Caki2 (cell line): ENCODE measurements around the gene CDK8. TPM values are rescaled to one million over a fixed set of nuclear protein-coding genes. Genes with fewer than 3 reads are reported as not detected.

Source experiments
- DNase-seq: peaks from one replicate; pipeline ENCODE4 v3.0.0-alpha.2; 2015; ENCODE audit warnings: low read depth
- in situ Hi-C: cut with HindIII; loops from 2 replicates; pipeline ENCODE4 v1.10.0; 2016; ENCODE audit warnings: low sequenced_read_pairs, low pct_unique_long_range_greater_than_20kb, mixed read lengths
- total RNA-seq: library from RNA; depleted of rRNA; stranded (reverse); fragments of >200 nt; shearing (Covaris generic); gene quantifications from 2 replicates; pipeline ENCODE4 v1.2.3, GENCODE V29; 2014; ENCODE audit warnings: low replicate concordance

Gene CDK8
- total RNA-seq, 1 experiment from 2014 or later = 12.7 TPM

DNA sequence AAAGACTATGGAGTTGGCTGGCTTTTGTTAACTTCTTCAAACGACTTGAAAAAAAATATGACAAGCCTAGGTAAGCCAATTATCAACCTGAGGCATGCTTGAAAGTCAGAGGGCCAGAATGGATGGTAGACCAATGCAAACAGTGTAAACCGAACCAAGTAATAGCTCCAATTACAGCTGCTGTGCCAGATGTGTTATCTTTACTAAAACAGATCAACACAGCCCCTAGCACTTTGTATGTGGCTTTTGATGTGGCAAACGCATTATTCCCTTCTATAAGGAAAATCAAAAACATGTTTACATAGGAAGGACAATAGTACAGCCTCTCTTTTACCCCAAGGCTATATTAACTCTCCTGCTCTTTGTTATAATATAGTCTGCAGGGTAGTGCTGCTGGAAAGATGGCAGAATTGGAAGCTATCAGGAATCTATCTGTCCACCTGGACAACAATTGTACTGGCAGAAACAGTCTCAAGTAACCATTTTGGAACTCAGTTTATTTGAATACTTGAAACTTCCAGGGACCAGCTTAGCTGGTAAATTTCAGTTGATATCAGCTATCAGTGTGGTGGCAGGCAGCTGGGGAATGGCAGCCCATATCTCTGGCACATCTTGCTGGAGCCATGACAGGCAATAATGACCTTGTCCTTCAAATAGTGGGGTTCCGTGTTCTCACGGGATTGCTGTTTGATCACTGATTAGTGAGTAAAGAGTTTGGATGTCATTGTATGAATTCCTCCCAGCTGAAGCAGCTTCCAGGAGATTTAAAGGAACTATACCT lies 159.2 kb downstream of the CDK8 start:
- in situ Hi-C loops = no loop called here

DNA sequence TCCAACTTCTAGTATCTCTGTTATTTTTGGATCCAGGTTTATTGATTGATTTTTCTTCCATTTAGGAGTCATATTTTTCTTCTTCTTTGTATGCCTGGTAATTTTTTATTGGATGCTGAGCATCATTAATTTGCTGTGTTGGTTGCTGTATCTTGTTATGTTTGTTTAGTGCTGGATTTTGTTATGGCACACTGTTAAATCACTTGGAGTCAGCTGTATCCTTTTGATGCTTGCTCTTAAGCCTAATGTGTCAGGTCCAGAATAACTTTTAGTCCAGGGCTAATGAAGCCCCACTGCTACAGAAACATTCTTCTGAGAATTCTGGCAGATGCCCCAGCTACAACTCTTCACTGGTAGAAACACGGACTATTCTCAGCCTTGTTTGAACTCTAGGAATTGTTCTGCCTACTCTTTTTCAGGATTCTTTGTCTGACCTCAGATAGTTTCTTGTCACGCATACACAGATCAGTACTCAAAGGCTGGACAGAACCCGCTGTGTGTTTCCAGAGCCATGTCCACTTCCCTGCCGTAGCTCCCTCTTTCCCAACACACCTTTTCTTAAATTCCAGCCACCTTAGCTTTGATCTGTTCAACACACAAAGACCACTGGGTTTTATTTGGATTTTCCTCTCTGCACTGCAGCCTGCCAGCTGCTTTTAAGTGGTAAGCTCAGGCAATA lies 166.5 kb downstream of the CDK8 start:
- in situ Hi-C loops = no loop called here
- DNase-seq = no peak

More for the DNA sequence above, 159.2 kb downstream of the CDK8 start:
- no peak for DNase-seq

DNA sequence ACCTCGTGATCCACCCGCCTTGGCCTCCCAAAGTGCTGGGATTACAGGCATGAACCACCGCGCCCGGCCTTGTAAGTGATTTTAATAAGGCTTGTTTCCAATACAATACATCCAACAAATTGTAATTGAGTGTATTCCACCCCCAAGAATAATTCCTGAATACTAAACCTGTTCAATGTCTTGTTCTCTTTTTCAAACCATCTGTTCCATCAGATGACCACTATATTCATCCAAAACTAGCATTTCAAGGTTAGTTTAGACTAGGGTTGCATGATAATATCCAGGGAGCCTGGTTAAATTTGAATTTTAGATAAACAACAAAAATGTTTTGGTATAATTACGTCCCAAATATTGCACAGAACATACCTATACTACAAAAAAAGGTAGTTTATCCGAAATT lies 168.1 kb downstream of the CDK8 start:
- in situ Hi-C loops = no loop called here
- no peak for DNase-seq

DNA sequence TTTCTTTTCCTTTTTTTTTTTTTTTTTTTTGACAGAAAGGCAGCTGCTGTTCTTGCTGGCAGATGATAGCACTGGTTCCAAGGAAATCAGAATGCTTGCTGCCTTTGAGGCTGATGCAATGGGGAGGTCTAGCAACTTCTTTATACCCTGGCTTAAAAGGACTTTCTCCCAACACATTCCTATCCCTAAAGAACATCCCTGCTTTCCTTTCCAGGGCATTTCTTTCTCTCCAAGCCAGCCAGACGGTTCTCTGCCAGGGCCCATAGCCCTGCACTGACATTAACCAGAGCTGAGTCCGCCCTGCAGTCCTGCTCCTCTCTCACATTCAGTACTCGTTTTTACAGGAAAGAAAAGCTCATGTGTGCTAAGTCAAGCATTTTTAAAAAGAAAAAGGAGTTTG lies 169.7 kb downstream of the CDK8 start:
- no peak for DNase-seq
- in situ Hi-C loops = no loop called here

DNA sequence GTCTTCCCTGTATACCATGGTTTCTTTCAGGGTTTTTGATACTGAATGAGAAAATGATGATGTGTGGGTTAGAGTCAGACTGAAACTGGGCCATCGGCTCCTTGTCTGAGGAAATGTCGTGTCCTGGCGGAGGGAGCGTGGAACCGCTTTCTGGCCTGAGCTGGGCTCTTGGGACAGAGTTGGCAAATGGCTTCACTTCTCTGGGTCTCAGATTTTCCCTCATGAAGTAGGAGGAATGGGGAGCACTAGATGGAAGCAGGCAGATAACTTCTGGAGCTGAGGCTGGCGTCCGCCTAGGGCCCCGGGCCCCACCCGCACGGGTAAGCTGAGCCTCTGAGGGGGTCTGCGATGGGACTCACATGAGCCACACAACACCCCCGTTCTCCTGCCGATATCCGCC lies 170.3 kb downstream of the CDK8 start:
- in situ Hi-C loops = no loop called here
- no peak for DNase-seq

DNA sequence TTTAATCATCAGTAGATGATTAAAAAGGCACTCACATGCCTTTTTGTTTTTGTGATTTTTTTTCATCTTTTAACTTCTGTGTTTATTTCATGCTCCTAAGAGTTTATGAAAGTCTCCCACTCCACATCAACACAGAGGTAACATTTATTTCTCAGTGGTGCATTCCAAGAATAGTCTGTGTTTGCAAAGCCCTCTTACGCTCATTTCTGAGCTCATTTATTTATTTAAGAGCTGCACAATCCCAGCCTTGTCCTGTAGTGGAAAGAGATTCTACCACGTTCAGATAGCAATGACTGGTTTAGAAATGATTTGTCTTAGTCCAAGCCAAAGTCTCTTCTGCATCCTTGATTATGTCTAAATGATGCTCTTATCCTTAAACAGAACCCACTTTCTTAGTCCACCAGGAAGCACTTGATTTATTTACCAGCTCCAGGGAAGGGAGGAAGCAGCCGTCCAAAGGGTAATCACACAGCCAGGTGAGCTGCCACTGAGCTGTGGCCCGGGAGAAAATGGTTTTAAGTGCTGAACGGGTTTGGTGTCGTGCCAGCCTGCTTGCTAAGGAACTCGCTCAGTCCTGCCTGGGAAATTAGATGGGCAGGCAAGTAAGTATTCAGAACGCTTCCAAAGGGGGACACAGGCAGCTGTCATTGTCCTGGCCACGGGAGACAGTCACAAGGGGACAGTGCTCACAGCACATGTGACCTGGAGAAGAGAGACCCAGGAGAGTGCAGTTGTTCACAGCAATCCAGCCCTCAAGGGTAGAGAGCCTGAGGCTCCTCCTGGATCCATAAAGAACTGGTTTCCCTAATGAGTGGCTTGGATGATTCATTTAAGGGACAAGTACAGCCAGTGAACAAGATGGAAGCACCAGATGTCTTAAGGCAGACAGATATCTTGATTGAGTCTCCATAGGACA lies 171.8 kb downstream of the CDK8 start:
- in situ Hi-C loops = no loop called here
- no peak for DNase-seq

DNA sequence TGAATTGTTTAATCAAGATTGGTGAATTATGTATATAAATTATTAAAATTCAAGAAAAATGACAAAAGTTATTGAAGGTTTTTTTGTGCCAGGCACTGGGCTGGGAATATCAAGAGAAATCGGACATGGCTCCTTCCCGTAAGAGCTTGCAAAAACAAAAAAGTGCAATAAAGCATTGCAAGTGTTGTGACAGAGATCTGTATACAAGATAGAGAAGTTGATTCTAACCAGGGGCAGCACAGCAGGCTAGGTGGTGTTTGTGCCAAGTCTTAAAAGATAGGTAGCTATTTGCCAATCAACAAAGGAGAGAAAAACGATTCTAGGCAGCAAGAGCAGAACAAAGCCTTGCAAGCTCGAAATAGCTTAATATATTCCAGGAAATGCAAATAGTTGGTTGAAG lies 179.8 kb downstream of the CDK8 start:
- in situ Hi-C loops = no loop called here
- DNase-seq = no peak

DNA sequence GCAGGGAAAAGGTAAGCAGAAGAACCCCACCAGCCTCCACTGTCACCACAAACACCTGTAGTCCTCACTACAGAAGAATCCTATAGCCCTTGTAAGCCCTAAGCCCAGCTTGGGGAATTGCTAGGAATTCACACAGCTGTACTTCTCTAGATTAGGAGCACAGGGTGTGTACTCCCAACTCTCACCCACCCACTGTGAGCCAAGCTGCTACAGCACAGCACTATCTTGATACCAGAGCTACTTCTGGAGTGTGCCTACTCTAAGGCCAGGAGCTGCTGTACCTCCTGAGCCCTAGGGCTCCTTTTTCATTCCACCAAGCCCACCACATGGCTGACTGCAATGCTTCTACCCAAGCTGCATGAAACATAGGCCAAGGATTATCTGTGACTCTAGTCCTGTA lies 181.2 kb downstream of the CDK8 start:
- DNase-seq = no peak
- in situ Hi-C loops = no loop called here

DNA sequence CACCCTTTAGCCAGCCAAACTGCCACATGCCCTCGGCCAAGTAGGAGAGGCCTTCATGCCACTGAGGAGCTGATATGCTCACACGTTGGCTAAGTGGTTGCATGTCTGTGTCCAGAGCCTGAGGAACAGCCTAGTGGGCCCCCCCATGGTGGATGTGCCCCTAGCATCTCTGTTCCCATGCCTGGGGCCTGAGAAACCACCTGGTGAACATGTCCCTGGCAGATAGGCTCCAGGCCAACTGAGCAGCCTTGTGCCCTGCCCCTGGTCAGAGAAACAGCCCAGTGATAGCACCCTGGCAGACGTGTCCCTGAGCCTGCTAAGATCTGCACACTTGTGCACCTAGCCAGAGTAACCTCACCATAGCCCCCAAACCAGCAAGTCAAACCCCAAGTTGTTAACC lies 181.7 kb downstream of the CDK8 start:
- in situ Hi-C loops = no loop called here
- DNase-seq = no peak

DNA sequence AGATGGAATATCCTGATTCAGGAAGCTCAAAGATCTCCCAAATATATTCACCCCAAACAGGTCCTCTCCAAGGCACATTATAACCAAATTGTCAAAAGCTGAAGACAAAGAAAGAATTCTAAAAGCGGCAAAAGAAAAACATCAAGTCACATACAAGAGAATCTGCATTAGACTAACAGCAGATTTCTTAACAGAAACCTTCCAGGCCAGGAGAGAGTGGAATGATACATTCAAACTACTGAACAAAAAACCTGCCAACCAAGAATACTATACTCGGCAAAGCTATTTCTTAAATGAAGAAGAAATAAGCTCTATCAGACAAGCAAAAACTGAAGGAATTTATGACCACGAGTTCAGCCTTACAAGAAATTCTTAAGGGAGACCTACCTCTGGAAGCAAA lies 183.0 kb downstream of the CDK8 start:
- no peak for DNase-seq
- in situ Hi-C loops = no loop called here

DNA sequence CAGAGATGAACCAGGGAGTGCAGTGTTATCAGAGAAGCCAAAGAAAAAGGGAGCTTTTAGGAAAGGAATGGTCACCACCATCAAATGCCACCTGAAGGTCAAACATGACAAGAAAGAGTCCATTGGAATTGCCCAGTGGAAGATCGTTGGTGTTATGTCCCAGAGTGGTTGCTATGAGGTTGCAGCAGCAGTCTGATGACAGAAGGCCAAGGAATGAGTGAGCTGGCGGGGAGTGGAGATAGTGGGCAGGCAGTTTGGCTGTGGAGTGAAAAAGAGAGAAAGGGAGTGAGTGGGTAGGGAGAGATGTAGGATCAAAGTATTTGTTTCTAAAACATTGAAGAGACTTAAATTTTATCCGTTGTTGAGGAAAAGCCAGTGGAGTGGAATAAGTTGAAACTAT lies 186.2 kb downstream of the CDK8 start:
- DNase-seq = no peak
- in situ Hi-C loops = no loop called here

DNA sequence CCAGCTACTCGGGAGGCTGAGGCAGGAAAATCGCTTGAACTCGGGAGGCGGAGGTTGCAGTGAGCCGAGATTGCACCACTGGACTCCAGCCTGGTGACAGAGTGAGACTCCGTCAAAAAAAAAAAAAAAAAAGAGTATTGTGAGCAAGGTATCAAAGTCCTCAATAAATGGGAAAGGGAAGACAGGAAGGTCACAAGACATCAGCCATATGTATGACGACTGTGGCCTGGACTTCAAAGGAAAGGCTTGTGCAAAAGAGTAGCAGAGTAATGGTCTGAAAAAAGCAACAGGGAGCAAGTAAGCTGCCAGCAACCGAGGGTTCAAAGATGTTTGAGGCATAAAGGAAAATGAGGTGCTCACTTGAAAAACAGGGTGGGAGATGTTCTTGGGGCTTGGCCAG lies 187.5 kb downstream of the CDK8 start:
- DNase-seq = no peak
- in situ Hi-C loops = no loop called here

DNA sequence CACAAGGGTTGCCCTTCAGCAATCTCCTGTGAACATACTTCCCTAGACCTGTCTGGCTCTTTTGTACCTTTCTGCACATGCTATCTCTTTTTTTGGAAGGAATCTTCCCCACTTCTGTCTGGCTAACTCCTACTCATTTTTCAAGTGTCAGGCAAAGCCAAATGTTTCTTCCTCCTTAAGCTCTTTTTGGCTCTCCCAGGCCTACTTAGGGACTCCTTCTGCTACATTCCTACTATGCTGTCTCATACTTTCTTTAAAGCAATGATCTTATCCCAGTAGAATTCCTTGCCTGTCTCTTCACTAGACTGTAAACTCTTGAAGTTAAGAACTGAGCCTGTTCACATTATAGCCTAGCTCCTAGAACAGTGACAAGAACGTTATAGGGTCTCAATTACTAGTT lies 188.6 kb downstream of the CDK8 start:
- no peak for DNase-seq
- in situ Hi-C loops = no loop called here

DNA sequence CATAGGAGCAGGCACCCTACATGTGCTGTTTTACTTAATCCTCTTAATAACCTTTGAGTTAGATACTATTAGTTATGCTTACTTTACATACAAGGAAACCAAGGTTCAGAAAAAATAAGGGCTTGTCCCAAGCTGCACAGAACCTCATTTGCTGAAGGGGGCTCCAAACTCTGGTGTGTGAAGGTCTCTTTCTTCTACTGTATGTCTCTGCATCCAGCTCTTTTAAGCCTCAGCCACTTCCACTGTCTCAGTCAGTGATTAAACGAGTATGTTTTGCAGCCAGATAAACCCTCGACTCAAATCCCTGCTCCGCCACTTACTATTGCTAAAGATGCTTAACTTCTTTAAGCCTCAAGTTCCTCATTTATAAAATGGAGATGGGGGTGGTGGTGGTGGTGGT lies 191.2 kb downstream of the CDK8 start:
- DNase-seq = no peak
- in situ Hi-C loops = no loop called here

DNA sequence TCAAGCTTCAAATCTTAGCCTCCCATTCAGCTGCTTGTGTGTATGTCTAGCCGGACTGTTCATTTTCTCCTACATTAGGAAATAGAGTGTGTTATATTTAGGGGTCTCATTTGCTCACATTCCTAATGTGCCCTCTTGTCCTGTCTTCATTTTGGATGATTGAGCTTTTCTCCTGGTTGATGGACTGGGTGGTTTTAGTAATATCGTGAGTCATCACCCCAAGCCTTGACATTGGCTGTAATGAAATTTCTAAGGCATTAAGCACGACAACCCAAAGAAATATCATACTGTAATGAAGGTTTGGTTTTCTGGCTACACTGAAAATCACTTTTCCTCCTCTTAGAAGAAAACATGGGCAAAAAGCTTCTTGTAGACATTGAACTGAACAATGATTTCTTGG lies 192.8 kb downstream of the CDK8 start:
- in situ Hi-C loops = no loop called here
- no peak for DNase-seq

DNA sequence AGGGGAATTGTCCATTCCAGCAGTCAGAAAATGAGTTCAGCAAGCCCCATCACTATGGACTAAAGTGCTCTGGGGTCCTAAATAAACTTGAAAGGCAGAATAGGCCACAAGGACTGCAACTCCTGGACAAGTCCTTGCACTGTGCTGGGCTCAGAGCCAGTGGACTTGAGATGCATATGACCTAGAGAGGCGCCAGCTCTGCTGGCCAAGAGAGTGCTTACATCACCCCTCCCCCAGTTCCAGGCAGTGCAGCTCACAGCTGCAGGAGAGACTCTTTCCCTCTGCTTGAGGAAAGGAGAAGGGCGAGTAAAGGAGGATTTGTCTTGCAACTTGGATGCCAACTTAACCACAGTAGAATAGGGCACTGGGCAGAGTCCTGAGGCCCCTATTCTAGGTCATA lies 194.1 kb downstream of the CDK8 start:
- in situ Hi-C loops = no loop called here
- DNase-seq = no peak

DNA sequence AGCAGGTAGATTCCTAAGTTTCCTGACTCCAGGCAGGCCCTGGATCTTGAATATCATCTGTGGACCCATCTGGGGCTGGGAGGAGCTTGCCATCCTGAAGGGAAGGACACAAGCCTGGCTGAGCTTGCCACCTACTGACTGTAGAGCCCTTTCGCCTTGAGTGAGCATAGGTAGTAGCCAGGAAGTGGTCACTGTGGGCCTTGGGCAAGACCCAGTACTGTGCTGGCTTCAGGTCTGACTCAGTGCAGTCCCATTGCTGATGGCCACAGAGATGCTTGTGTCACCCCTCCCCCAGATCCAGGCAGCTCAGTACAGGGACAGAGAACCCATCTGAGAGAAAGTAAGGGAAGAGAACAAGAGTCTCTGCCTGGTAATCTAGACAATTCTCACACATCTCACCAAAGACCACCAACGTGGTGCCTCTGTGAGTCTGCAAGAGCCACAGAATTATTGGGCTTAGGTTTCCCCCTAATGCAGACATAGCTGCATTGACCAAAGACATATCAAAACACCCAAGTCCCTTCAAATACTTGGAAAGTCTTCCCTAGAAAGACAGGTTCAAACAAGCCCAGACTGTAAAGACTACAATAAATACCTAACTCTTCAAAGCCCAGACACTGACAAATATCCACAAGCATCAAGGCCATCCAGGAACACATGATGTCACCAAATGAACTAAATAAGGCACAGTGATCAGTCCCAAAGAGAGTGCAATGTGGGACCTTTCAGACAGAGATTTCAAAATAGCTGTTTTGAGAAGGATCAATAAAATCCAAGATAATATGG lies 195.3 kb downstream of the CDK8 start:
- no peak for DNase-seq
- in situ Hi-C loops = no loop called here
